ENCODE data around the gene DACT3. TPM values are rescaled to one million over a fixed set of nuclear protein-coding genes. Genes with fewer than 3 reads are reported as not detected.

The DACT3 gene
- total and polyA plus RNA-seq, 2 of the 4 experiments (the other 2 are of a cell fraction) = 1.6 to 4.9 TPM

GRCh38 chr19:46610851-46611770 is 49.9 kb downstream of the DACT3 start (continued):
- no peak for TF ChIP-seq MAFK (IDR thresholded peaks at IDR 0.05; ENCODE audit: low read depth, low read length)
- TF ChIP-seq POLR2A (IDR thresholded peaks at IDR 0.05; ENCODE audit: low read depth, low read length) = no peak
- no peak for TF ChIP-seq RAD21 (IDR thresholded peaks at IDR 0.05; ENCODE audit: low read length)

GRCh38 chr19:46610413-46610775 is 50.6 kb downstream of the DACT3 start:
- DNase-seq = no peak
- H3K9ac ChIP-seq (ENCODE audit: low read depth, low read length) = no peak overlapping the region
- CTCF ChIA-PET = interaction anchor here (0.5 to 1.6 kb wide), 2 partner anchors 10 to 51 kb away, joined by 3 to 5 read pairs; partner anchors contain the start of gene DACT3
- no peak overlapping the region for H3K23ac ChIP-seq (ENCODE audit: low read depth, low read length)
- no peak overlapping the region for H2BK120ac ChIP-seq (ENCODE audit: low read depth, low read length)
- H3K4ac ChIP-seq (ENCODE audit: low read depth, low read length) = no peak overlapping the region
- POLR2A ChIA-PET (ENCODE audit: unreplicated experiment) = no interaction called here
- no peak overlapping the region for H4K91ac ChIP-seq (ENCODE audit: insufficient read depth, low read depth, low read length)
- H3K18ac ChIP-seq (ENCODE audit: low read depth, low read length) = no peak overlapping the region
- no peak for ATAC-seq (ENCODE audit: low read depth)
- H3K14ac ChIP-seq (replicated peaks; ENCODE audit: low read depth, low read length) = no peak overlapping the region
- H3K36me3 ChIP-seq (ENCODE audit: control insufficient read depth, insufficient read depth, low read length) = peaks cover 55% of the 10 kb centered on the region
- no peak overlapping the region for H3K4me2 ChIP-seq (ENCODE audit: low read depth, low read length)
- H3K56ac ChIP-seq (ENCODE audit: extremely low read depth, insufficient read depth, low read length) = no peak overlapping the region
- peaks cover 34% of the 10 kb centered on the region for H4K20me1 ChIP-seq (ENCODE audit: insufficient read depth, low read length)
- H3K9me3 ChIP-seq (ENCODE audit: control insufficient read depth, insufficient read depth, low read length) = no peaks in the 10 kb centered on the region
- dilution Hi-C loops (cut with HindIII; ENCODE audit: low sequenced_read_pairs, unreplicated experiment) = no loop called here
- no peak overlapping the region for H4K5ac ChIP-seq (ENCODE audit: low read depth, low read length)
- in situ Hi-C loops (cut with MboI; ENCODE audit: low sequenced_read_pairs) = loop anchor here (5.0 kb wide), 1 partner anchor 52 kb away; the partner anchor contains the start of gene DACT3
- H2AFZ ChIP-seq (replicated peaks; ENCODE audit: low read length, poor library complexity) = no peak overlapping the region
- H3K4me1 ChIP-seq (ENCODE audit: control insufficient read depth, insufficient read depth, low read length) = no peaks in the 10 kb centered on the region
- H4K8ac ChIP-seq (ENCODE audit: low read depth in 2 of 2, low read length in 2 of 2) = no peak overlapping the region
- H3K27me3 ChIP-seq (ENCODE audit: control insufficient read depth, insufficient read depth, low read length) = no peaks in the 10 kb centered on the region
- no peak overlapping the region for H2AK9ac ChIP-seq (replicated peaks; ENCODE audit: low read depth, low read length, poor library complexity)
- WGBS, 2 experiments (ENCODE audit: extremely low coverage in 2 of 2, insufficient read length in 1 of 2) = no CpG with 5 or more reads among the region's 5 CpGs
- intact Hi-C loops (cut with micrococcal nuclease) = loop anchor here (10.0 kb wide), 1 partner anchor 134 kb away; the partner anchor contains the start of genes FKRP and STRN4
- H3K27ac ChIP-seq (ENCODE audit: insufficient read depth, low read length) = no peak overlapping the region
- BruUV-seq (replicated peaks) = no TSS peak
- H3K9me1 ChIP-seq (ENCODE audit: insufficient read depth, low read length) = no peaks in the 10 kb centered on the region
- H2BK5ac ChIP-seq (ENCODE audit: low read depth, low read length, poor library complexity, severe bottlenecking) = no peak overlapping the region
- no peak overlapping the region for H2AK5ac ChIP-seq (ENCODE audit: low read depth, low read length)
- H3K79me1 ChIP-seq (ENCODE audit: low read depth in 1 of 2, low read length in 2 of 2) = peaks cover 3 to 41% of the 10 kb centered on the region in 2 experiments; a peak in 3 of 4 replicates
- H3K4me3 ChIP-seq (ENCODE audit: insufficient read depth, low read depth, low read length) = no peak overlapping the region
- H2BK20ac ChIP-seq (ENCODE audit: low read depth, low read length) = no peak overlapping the region
- no peak overlapping the region for H2BK15ac ChIP-seq (ENCODE audit: low read depth, low read length)
- TF ChIP-seq NFE2L2 (IDR thresholded peaks at IDR 0.05; ENCODE audit: low read depth, low read length) (no peak), USF2 (IDR thresholded peaks at IDR 0.05; ENCODE audit: low read depth, low read length) (no peak), RCOR1 (IDR thresholded peaks at IDR 0.05; ENCODE audit: insufficient replicate concordance, low read length) (no peak), SMC3 (IDR thresholded peaks at IDR 0.05; ENCODE audit: low read depth, low read length) (no peak), RAD21 (IDR thresholded peaks at IDR 0.05; ENCODE audit: low read length) (no peak), CEBPB (IDR thresholded peaks at IDR 0.05; ENCODE audit: low read depth, low read length) (no peak), MXI1 (IDR thresholded peaks at IDR 0.05; ENCODE audit: borderline replicate concordance, low read depth, low read length) (no peak), RFX5 (IDR thresholded peaks at IDR 0.05; ENCODE audit: low read depth, low read length) (no peak)
